Astrocyte (in vitro differentiated cells and primary cell): ENCODE measurements around the gene PTPRN2. TPM values are rescaled to one million over a fixed set of nuclear protein-coding genes. Genes with fewer than 3 reads are reported as not detected.

Source experiments
- DNase-seq: peaks from one replicate; pipeline ENCODE4 v3.0.0-alpha.2; 2010; ENCODE audit warnings: low read depth
- FAIRE-seq: peaks from 2 replicates; lab custom pipeline; 2011; peaks lifted over from hg19 to GRCh38; lab: Jason Lieb, UNC
- H2AFZ ChIP-seq: 2 replicates; pipeline ENCODE4 v1.6.0; 2012; ENCODE audit warnings: low read depth, low read length, inconsistent platforms
- H3K27ac ChIP-seq: 2 replicates; pipeline ENCODE4 v1.5.1; 2011; ENCODE audit warnings: low read depth, low read length, inconsistent platforms
- H3K27me3 ChIP-seq: 2 replicates; pipeline ENCODE4 v1.6.0; 2011; ENCODE audit warnings: low read length, inconsistent platforms; ENCODE audit not compliant: insufficient read depth
- H3K36me3 ChIP-seq: 2 replicates; pipeline ENCODE4 v1.5.1; 2011; ENCODE audit warnings: low read length, inconsistent platforms; ENCODE audit not compliant: insufficient read depth
- H3K4me1 ChIP-seq: 2 replicates; pipeline ENCODE4 v1.5.1; 2011; ENCODE audit warnings: low read length, inconsistent platforms; ENCODE audit not compliant: insufficient read depth
- H3K4me2 ChIP-seq: 2 replicates; pipeline ENCODE4 v1.6.0; 2012; ENCODE audit warnings: low read length, inconsistent platforms
- H3K4me3 ChIP-seq: 2 replicates; pipeline ENCODE4 v1.5.1; 2011; ENCODE audit warnings: low read depth, mild to moderate bottlenecking, low read length, inconsistent platforms; ENCODE audit not compliant: insufficient read depth
- H3K79me2 ChIP-seq: 2 replicates; pipeline ENCODE4 v1.6.0; 2012; ENCODE audit warnings: mild to moderate bottlenecking, low read length, inconsistent platforms; ENCODE audit not compliant: insufficient read depth
- H3K9ac ChIP-seq: 2 replicates; pipeline ENCODE4 v1.6.0; 2012; ENCODE audit warnings: mild to moderate bottlenecking, low read length, inconsistent platforms
- H3K9me3 ChIP-seq: 2 replicates; pipeline ENCODE4 v1.5.1; 2012; ENCODE audit warnings: low read depth, mild to moderate bottlenecking, low read length, inconsistent platforms; ENCODE audit not compliant: insufficient read depth
- H4K20me1 ChIP-seq: 2 replicates; pipeline ENCODE4 v1.6.0; 2012; ENCODE audit warnings: low read length, inconsistent platforms; ENCODE audit not compliant: insufficient read depth
- H3K27ac Mint-ChIP-seq: one replicate; pipeline ENCODE4 v1.8.0; 2021; ENCODE audit warnings: mild to moderate bottlenecking, mixed read lengths; ENCODE audit not compliant: unreplicated experiment
- H3K27me3 Mint-ChIP-seq: one replicate; pipeline ENCODE4 v1.8.0; 2021; ENCODE audit warnings: low read depth, mixed read lengths; ENCODE audit not compliant: unreplicated experiment
- H3K36me3 Mint-ChIP-seq: one replicate; pipeline ENCODE4 v1.8.0; 2021; ENCODE audit warnings: low read depth, mixed read lengths; ENCODE audit not compliant: unreplicated experiment
- H3K4me1 Mint-ChIP-seq: one replicate; pipeline ENCODE4 v1.8.0; 2021; ENCODE audit warnings: low read depth, mixed read lengths; ENCODE audit not compliant: unreplicated experiment
- H3K4me3 Mint-ChIP-seq: one replicate; pipeline ENCODE4 v1.8.0; 2021; ENCODE audit warnings: mild to moderate bottlenecking, moderate library complexity, mixed read lengths; ENCODE audit not compliant: unreplicated experiment
- H3K9me3 Mint-ChIP-seq: one replicate; pipeline ENCODE4 v1.8.0; 2021; ENCODE audit warnings: mild to moderate bottlenecking, mixed read lengths; ENCODE audit not compliant: unreplicated experiment
- EZH2 ChIP-seq: IDR thresholded peaks from 2 replicates; pipeline ENCODE4 v1.6.1; 2012; ENCODE audit warnings: mild to moderate bottlenecking, low read length, inconsistent platforms; ENCODE audit not compliant: insufficient read depth
- total RNA-seq: library from RNA; stranded (reverse); gene quantifications from 2 replicates; pipeline ENCODE4 v1.2.1, GENCODE V29; 2021
- TF ChIP-seq, protein P1 (sequence below): IDR thresholded peaks from 2 replicates; pipeline ENCODE4 v1.5.1; 2011; ENCODE audit warnings: low read depth, mild to moderate bottlenecking, inconsistent platforms, low read length, moderate library complexity; ENCODE audit not compliant: insufficient read depth

Gene PTPRN2
- total RNA-seq, 1 donor from 2014 or later: 0.09 TPM

DNA sequence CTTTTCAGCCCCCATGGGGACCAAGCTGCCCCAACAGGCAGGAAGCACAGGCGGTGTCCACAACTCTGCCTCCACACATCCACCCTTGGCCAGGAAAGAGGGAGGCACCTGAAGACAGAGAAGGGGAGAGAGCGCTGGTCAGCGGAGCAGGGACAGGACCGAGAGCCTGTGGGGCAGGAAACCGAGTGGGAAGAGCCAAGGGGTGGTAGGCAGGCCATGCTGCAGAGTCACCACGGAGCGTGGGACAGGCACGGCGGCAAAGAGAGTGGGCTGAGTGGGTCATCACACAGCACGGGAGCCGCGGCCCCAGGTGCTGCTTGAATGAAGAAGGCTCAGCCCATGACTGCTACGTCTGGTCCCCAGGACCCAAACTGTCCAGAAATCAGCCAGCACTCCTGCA, 109.8 kb downstream of the PTPRN2 start:
- Mint-ChIP-seq H3K9me3 (peaks cover 3% of the 10 kb centered on the region), H3K27me3 (peaks cover 3% of the 10 kb centered on the region), H3K36me3 (no peaks in the 10 kb centered on the region), H3K4me3 (no peak overlapping the region), H3K27ac (no peak overlapping the region), H3K4me1 (no peaks in the 10 kb centered on the region)
- TF ChIP-seq EZH2: no peak
- TF ChIP-seq, protein P1, sequence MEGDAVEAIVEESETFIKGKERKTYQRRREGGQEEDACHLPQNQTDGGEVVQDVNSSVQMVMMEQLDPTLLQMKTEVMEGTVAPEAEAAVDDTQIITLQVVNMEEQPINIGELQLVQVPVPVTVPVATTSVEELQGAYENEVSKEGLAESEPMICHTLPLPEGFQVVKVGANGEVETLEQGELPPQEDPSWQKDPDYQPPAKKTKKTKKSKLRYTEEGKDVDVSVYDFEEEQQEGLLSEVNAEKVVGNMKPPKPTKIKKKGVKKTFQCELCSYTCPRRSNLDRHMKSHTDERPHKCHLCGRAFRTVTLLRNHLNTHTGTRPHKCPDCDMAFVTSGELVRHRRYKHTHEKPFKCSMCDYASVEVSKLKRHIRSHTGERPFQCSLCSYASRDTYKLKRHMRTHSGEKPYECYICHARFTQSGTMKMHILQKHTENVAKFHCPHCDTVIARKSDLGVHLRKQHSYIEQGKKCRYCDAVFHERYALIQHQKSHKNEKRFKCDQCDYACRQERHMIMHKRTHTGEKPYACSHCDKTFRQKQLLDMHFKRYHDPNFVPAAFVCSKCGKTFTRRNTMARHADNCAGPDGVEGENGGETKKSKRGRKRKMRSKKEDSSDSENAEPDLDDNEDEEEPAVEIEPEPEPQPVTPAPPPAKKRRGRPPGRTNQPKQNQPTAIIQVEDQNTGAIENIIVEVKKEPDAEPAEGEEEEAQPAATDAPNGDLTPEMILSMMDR: no peak
- Histone ChIP-seq H4K20me1 (no peaks in the 10 kb centered on the region), H3K9ac (no peak overlapping the region), H3K36me3 (no peaks in the 10 kb centered on the region), H3K4me1 (no peaks in the 10 kb centered on the region), H3K4me2 (no peak overlapping the region), H3K4me3 (no peak overlapping the region), H2AFZ (no peak overlapping the region), H3K79me2 (no peaks in the 10 kb centered on the region), H3K27ac (no peak overlapping the region), H3K9me3 (no peaks in the 10 kb centered on the region), H3K27me3 (no peaks in the 10 kb centered on the region)
- no peak for DNase-seq
- FAIRE-seq: no peak

DNA sequence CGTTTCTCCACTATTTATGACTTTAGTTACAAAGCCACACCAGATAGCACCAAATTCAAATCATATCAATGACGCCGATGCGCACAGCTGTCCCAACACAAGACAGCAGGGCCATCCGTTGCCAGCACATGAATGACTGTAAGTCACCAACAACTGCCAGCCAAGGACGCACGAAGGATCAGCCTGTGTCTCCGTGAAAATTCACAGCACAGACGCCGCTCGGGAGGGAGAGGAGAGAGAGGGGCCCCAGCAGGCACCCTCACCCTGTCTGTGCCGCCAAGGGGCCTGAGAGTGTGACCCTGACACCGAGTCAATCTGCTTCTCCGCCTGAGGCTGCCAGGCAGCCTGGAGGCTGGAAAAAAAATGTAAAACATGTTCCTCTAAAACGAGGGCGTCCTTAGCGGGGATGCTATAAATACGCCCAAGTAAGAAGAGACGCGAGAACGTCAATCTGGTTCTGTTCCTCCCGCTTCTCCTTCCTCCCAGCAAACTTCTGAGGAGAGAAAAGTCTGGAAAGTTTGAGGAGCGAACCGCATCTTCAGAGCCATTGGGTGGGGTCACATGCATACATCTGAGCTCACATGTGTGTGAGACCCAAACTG, 111.2 kb downstream of the PTPRN2 start:
- no peaks in the 10 kb centered on the region for H3K27me3 ChIP-seq
- Mint-ChIP-seq H3K27me3 (peaks cover 2% of the 10 kb centered on the region), H3K36me3 (no peaks in the 10 kb centered on the region), H3K27ac (no peak overlapping the region), H3K9me3 (peaks cover 4% of the 10 kb centered on the region), H3K4me1 (no peaks in the 10 kb centered on the region), H3K4me3 (no peak overlapping the region)
- no peak overlapping the region for H2AFZ ChIP-seq
- no peak overlapping the region for H3K9ac ChIP-seq
- no peaks in the 10 kb centered on the region for H3K4me1 ChIP-seq
- DNase-seq: no peak
- H3K36me3 ChIP-seq: no peaks in the 10 kb centered on the region
- no peak overlapping the region for H3K4me2 ChIP-seq
- no peak for TF ChIP-seq EZH2
- TF ChIP-seq, protein P1: no peak
- H3K79me2 ChIP-seq: no peaks in the 10 kb centered on the region
- no peaks in the 10 kb centered on the region for H3K9me3 ChIP-seq
- no peak for FAIRE-seq
- no peaks in the 10 kb centered on the region for H4K20me1 ChIP-seq
- no peak overlapping the region for H3K27ac ChIP-seq
- no peak overlapping the region for H3K4me3 ChIP-seq

DNA sequence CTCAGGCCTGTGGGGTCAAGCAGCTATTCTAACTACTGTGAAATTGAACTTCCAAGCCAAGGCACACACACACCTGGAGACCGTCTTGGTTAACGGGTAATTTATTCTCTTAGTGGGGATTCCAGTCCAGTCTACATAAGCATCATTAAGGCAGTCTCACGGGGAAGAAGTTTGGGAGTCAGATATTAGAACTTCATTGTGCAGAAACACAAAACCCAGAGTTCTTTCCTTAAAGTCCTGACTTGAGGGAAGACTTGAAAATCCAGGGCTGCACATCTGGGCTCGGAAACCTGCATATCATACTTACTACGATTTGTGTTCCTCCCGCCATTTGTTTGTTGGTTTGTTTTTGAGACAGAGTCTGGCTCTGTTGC, 112.0 kb downstream of the PTPRN2 start:
- Histone ChIP-seq H3K4me2 (no peak overlapping the region), H3K27me3 (no peaks in the 10 kb centered on the region), H3K9ac (no peak overlapping the region), H3K79me2 (no peaks in the 10 kb centered on the region), H3K4me1 (no peaks in the 10 kb centered on the region), H3K4me3 (no peak overlapping the region), H2AFZ (no peak overlapping the region), H3K9me3 (no peaks in the 10 kb centered on the region), H4K20me1 (no peaks in the 10 kb centered on the region), H3K36me3 (no peaks in the 10 kb centered on the region), H3K27ac (no peak overlapping the region)
- Mint-ChIP-seq H3K4me3 (no peak overlapping the region), H3K4me1 (no peaks in the 10 kb centered on the region), H3K9me3 (peaks cover 4% of the 10 kb centered on the region), H3K27me3 (peaks cover 2% of the 10 kb centered on the region), H3K27ac (no peak overlapping the region), H3K36me3 (no peaks in the 10 kb centered on the region)
- TF ChIP-seq EZH2: no peak
- TF ChIP-seq, protein P1: no peak
- no peak for DNase-seq
- no peak for FAIRE-seq
